NCI-H748 (cell line): ENCODE results near the gene SNRPF.

Experiments used
- DNase-seq: peaks from one replicate; lab custom pipeline; 2025; ENCODE audit not compliant: unreplicated experiment; lab: John Stamatoyannopoulos, UW

The SNRPF gene

DNA sequence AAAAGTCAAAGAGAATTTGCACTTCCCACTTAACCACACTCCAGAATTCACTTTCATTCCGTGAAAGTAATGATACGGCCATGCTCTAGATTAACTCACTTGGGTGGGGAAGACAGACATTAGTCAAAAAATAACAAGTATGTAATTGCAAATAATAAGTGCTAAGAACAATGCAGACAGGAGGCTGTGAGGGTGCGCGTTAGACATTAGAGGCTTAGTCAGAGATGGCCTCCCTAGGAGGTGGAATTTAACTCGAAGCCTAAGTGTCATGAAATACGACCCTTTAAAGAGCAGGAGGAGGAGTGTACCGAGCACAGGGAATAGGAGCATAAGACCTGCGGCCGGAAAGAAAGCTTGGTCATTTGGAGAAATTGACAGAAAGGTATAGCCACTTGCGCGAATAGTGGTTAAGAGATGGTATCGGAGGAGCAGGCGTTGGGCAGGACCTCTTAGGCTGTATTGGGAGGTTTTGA is 628 bp downstream of the SNRPF start:
- peak; percentile 51 for DNase-seq

DNA sequence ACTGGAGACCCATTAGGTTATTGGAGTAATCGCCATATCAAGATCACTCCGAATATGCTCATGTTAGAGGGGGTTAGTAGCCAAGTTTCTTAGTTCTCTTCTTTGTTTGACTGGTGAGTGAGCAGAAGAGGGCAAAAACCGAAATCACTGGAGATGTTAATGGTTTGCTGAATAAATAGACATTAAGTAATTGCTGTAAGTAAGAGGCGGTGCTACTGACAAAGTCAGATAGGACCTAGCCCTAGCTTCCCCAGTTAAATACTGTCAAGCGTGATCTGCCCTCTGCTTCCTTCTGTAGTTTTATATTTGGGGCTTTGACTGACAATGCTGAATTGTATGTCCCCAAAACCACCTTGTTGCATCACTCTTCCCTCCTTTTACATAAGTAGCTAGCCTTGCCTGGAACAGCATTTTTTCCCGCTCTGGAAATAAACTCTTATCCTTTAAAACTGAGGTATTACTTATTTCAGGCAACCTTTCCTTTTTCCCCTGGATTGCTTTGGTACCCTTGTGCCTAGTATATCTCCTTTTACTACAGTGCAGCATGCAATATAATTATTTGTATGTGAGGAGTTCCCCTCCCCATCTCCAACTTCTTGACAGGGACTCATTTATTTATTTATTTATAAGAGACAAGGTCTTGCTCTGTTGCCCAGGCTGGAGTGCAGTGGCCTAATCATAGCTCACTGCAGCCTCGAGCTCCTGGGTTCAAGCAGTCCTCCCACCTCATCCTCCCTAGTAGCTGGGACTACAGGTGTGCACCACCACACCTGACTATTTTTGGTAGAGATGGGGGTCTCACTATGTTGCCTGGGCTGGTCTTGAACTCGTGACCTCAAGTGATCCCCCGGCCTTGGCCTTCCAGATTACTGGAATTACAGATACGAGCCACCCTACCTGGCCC is 1.4 kb downstream of the SNRPF start:
- peak; percentile 23 for DNase-seq

DNA sequence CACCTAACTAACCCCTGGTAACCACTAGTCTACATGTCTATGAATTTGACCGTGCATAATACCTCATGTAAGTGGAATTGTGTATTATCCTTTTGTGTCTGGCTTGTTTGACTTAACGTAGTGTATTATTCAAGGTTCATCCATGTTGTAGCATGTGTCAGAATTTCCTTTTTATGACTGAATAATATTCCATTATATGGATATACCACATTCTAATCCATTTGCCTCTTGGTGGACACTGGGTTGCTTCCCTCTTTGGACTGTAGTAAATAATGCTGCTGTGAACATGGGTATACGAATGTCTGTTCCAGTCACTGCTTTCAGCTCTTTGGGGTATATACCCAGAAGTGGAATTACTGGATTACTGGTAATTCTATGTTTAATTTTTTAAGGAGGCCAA is 3.3 kb downstream of the SNRPF start:
- DNase-seq = no peak

DNA sequence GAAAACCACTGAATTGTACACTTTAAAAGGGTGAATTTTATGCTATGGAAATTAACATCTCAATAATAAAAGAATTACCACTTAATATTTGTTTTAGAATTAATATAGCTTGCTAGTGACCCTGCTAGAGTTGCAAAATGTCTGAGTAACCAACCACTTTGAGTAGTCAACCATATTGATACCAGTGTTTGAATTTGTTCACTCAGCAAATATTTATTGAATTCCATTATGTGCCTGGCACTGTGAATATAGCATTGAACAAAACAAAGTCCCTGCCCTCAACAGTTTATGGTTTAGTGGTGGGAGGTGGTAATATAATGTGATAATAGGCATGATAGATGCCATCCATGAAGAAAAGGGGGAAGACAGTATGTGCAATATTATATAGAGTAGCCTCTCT is 4.6 kb downstream of the SNRPF start:
- no peak for DNase-seq

DNA sequence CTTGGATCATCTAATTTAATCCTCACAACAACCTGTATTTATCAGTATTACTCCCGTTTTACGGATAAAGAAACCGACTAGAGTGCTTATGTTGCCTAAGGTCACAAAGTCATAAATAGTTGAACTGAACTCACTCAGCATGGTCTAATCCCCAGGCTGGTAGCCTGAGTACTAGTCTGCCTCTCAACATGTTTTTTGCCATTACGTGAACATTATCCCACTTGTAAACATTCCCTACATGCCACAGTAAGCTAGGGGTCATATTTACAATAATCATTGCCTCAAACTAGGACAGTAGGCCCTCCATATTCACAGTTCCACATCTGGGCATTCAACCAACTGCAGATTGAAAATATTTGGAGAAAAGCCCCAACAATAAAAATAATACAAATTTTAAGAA is 12.1 kb downstream of the SNRPF start:
- DNase-seq = no peak

DNA sequence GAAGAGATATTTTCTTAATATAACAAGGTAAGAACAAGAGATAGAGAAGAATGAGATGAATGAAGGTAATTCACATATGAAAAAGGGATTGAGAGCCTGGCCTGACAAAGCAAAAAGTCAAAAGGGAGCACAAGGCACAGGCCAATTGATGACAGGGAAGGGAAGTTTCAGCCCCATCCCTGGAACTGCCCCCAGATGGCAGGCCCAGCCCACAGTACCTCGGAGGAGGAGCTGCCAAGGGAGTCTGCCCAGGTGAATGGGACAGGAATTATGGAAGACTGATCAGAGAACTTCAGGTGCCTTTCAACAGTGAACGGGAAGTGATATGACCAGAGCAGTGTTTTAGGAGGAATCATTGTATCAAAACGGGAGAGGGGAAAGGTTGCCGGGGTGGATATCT is 15.7 kb downstream of the SNRPF start:
- no peak for DNase-seq

DNA sequence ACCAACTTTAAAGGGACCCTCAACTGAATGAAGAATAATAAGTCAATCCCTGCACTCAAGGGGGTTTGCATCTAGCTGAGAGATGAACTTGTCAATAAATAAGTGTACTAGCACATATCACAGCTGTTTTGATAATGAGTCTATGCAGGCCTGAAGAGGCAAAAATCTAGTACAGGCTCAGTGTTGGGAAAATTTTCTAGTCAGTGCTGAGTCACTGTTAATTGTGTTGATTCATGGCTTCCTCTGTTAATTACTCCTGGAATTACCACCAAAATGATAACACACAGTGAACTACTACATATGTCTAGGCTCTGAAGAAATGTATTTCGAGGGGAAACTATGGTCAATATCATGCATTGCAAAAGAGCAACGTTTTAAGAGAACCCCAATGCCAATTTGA is 18.9 kb downstream of the SNRPF start:
- DNase-seq = no peak

DNA sequence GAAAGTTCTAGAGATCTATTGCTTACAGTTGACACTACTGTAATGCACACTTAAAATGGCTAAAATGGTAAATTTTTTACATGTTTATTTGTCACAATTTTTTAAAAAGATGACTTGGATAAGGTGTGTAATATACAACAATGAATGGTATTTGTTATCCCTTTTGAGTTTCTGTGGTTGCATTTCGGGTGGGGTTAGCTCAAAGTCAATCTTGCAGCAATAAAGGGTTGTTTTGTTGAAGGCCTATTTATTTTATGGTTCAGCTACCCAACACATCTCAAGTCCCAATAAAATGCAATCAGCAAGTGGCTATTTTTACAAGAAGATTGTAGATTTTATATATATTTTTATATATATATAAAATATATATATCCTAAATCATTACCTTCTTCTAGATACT is 22.1 kb downstream of the SNRPF start:
- DNase-seq = peak; percentile 32

DNA sequence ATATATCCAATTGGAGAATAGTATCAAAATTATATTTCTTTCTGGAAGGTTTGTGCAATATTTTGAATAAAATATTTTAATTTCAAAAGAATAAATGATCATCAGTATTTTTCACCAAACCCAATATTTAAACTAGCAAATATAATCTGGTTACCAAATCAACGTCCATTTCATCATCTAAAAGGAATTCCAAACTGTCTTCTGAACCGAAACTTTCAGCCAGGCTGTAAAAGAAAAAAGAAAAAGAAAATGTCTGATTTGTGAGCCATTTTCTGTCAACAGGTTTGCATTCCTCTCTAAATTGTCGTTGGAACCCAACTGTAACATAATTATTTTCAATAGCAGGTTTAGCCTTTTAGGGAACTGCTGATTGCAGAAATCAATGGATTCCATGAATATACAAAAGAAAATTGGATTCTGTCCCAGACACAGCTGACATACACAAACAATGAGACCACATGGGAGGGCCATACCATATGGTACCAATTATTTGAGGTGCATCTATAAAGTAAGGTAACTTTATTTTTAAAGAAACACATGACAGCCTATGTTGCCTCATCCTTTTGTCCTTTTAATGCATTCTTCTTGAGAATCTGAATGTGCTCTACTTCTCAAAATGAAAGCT is 22.7 kb downstream of the SNRPF start:
- peak; percentile 82 for DNase-seq

DNA sequence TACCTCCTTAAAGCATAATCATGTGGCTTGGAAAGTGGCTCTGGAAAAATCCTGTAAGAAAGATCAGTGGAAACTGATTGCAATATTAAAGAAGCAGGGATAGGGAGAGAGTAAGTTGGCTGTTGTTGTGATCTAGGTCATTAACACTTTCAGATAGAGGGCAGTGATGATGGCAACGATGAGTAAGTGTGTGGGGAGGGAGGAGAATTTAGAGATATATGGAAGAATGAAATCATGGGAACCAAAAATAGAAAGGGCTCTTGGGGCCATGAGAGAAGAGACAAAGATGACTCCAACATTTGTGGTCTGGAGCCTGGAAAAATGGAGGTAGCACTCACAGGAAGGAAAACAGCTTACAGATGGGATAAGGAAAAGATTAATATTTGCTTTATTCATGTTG is 23.3 kb downstream of the SNRPF start:
- DNase-seq = no peak

DNA sequence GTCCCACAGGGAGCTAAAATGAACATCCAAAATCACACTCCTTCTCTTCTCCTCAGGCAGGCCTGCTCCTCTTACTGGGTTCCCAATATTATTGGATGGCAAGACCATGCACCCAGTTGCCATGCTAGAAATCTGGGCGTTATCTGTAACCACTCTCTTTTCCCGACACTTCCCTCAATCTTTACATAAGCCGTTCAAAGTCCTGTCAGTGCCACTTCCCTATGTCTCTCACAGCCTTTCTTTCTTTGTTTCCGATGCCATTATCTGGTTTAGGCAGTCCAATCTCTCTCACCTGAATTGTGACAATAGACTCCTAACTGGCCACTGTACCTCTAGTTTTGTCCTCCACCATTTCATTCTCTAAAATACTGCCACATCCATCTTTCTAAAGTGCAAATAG is 24.1 kb downstream of the SNRPF start:
- no peak for DNase-seq

DNA sequence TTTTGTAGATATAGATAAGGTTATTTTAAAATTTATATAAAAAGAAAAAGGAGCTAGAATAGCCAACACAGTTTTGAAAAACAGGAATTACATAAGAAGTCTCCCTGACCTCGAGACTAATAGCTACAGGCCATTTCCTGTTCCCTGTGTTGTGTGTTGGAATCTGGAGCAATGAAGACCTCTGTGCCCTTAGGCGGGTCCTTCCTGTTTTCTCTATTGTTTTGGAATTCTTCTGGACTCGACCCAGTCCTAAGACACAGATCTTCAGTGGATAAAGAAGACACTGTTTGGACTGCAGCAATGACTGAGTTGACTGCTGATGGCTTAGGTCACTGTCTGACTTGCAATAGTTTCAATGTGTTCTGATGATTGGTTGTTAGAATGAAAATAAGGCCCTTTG is 26.2 kb downstream of the SNRPF start:
- no peak for DNase-seq

DNA sequence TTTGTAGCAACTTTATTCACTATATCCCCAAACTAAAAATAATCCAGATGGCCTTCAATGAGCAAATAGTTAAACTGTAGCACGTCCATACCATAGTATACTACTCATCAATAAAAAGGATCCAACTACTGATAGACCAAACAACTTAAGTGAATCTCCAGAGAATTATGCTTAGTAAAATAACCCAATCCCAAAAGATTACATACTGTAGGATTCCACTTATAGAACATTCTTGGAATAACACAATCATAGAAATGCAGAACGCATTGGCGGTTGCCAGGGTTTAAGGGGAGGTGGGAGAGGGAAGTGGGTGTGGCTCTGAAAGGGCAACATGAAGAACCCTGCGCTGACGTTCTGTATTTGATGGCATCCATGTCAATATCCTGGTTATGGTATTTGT is 28.6 kb downstream of the SNRPF start:
- DNase-seq = no peak

DNA sequence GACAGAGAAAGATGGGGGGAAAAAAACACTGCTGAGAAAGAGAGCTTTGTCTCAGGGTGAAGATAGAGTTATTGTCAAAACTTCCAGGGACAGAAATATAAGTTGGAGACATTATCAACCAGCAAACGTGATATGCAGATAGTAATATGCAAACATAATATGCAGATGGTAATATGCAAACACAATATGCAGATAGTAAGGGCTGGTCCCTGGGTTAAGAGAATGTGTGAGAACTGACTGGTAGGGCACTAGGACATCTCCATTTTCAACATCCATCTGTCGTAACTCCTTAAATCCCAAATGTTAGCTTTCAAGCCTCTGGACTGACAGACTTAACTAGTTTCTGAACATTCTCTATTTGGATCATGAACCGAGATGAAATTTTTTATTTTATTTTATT is 32.2 kb downstream of the SNRPF start:
- DNase-seq = no peak

DNA sequence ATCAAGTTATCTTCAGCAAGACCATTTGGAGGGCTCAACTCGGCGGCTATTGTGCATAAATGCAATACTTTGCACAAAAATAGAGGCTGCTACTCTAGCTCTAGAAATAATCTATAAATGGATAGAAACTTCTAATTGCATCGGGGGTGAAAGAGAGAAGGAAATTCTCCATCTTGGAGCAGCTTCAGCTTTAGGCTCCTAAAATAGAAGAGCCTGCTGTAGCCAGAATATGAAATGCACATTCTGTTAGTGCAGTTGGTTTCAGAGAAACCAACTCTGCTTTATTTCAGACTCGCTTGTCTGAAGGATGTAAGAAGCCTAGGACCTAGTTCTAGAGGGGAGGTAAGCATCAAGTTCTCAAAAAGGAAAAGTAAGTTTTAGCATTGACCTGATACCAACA is 38.1 kb downstream of the SNRPF start:
- DNase-seq = no peak

DNA sequence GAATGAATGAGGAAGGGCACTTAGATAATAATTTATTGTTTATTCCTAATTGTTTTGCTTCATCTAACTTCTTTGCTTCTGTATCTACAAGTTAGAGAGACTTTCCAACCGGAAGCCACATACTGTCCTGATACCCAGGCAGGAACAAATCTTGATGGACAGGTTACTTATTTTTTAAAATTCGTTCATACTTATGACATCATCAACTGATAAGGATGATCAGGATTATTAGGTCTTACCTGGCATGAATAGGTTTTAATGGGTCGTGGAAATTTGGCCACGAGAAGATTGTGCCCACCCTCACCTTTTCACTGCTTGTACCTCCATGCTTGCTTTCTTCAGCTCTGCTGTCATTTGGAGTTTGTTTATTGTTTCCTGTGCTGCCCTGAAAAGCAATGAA is 39.3 kb downstream of the SNRPF start:
- DNase-seq = no peak

DNA sequence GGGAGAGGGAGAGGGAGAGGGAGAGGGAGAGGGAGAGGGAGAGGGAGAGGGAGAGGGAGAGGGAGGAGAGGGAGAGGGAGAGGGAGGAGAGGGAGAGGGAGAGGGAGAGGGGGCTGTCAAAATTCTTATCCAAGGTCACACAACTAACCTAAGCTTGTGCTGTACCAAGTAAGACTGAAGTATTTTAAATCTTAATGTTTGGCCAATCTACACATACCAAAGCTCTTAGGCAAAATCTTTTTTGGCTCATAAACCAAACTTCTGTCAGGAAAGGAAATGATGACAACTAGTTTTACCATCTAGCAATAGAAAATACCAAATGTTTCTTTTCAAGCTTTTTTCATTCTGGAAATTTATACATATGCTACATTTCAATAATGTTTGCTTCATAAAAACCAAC is 49.8 kb downstream of the SNRPF start:
- no peak for DNase-seq

DNA sequence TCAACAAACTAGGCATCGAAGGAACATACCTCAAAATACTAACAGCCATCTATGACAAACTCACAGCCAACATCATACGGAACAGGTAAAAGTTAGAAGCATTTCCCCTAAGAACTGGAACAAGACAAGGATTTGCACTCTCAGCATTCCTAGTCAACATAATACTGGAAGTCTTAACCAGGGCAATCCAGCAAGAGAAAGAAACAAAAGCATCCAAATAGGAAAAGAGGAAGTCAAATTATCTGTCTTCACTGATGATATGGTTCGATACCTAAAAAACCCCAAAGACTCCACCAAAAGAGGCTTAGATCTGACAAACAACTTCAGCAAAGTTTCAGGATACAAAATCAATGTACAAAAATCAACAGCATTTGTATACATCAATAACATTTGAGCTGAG is 51.1 kb downstream of the SNRPF start:
- no peak for DNase-seq
